RWPE2 (cell line): ENCODE data around the gene UGP2.

Experiments used
- ATAC-seq: fragments of 200-7000 bp; cut with Tn5 transposase; 3 replicates; pipeline ENCODE4 v1.9.1; 2021; ENCODE audit warnings: low read depth
- DNase-seq: peaks from one replicate; pipeline ENCODE4 v3.0.0-alpha.2; 2020; ENCODE audit warnings: low spot score
- H3K27ac ChIP-seq: fragments of 450-650 bp; 2 replicates; pipeline ENCODE4 v1.5.1; 2017; ENCODE audit warnings: mild to moderate bottlenecking; ENCODE audit not compliant: poor library complexity, severe bottlenecking
- H3K27me3 ChIP-seq: fragments of 250-450 bp; sonication (Bioruptor Pico); 2 replicates; pipeline ENCODE4 v1.5.1; 2021; ENCODE audit warnings: mild to moderate bottlenecking, moderate library complexity; ENCODE audit not compliant: insufficient read depth, poor library complexity, severe bottlenecking
- H3K36me3 ChIP-seq: fragments of 250-450 bp; sonication (Bioruptor Pico); 2 replicates; pipeline ENCODE4 v1.5.1; 2020; ENCODE audit warnings: low read depth, mild to moderate bottlenecking, moderate library complexity
- H3K4me1 ChIP-seq: fragments of 250-450 bp; sonication (Bioruptor Pico); 2 replicates; pipeline ENCODE4 v1.5.1; 2021; ENCODE audit warnings: mild to moderate bottlenecking, moderate library complexity; ENCODE audit not compliant: insufficient read depth, poor library complexity, severe bottlenecking
- H3K4me3 ChIP-seq: fragments of 250-450 bp; sonication (Bioruptor Pico); 2 replicates; pipeline ENCODE4 v1.5.1; 2021; ENCODE audit warnings: mild to moderate bottlenecking, moderate library complexity; ENCODE audit not compliant: severe bottlenecking
- H3K9me3 ChIP-seq: fragments of 250-450 bp; sonication (Bioruptor Pico); 2 replicates; pipeline ENCODE4 v1.5.1; 2021; ENCODE audit warnings: mild to moderate bottlenecking, moderate library complexity; ENCODE audit not compliant: severe bottlenecking
- CTCF ChIP-seq: fragments of 450-650 bp; IDR thresholded peaks from one replicate; pipeline ENCODE4 v1.5.1; 2017; ENCODE audit warnings: mild to moderate bottlenecking, moderate library complexity; ENCODE audit not compliant: poor library complexity, severe bottlenecking

Gene UGP2

DNA sequence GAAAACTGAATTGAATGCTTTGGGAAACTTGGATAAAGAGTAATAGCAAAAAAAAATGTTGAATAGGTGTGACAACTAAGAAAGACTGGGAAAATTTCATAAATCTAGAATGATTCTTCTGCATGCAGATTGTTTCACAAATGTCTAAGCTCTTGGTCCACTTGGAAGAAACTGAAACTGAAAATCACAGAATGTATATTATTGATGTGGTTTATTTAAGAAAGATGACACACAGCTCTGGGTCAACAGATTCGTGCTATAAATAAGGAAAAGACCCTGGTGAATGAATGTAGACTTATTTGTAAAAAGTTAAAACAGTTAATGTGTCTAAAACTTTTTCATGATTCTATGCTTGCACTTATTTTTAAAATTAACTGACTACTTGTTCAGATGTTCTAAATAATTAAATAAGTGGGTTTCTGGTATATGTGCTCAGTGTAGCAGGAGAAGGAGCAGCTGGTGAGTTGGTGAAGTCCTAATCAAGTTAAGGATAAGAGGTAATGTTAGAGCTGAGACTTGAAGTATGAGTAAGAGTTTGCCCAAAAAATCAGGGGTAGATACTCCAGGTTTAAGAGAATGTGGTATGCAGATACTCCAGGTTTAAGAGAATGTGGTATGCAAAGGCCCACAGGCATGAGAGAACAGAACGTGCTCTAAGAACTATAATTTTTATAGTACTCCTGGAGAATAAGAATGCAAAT, 24.5 kb downstream of the UGP2 start:
- Histone ChIP-seq H3K4me3 (no peak overlapping the region), H3K36me3 (peaks cover 52% of the 10 kb centered on the region), H3K27me3 (no peaks in the 10 kb centered on the region), H3K4me1 (peaks cover 54% of the 10 kb centered on the region), H3K9me3 (no peaks in the 10 kb centered on the region), H3K27ac (peak overlapping the region; percentile 47)
- DNase-seq (no peak), ATAC-seq (no peak)
- TF ChIP-seq CTCF: no peak

DNA sequence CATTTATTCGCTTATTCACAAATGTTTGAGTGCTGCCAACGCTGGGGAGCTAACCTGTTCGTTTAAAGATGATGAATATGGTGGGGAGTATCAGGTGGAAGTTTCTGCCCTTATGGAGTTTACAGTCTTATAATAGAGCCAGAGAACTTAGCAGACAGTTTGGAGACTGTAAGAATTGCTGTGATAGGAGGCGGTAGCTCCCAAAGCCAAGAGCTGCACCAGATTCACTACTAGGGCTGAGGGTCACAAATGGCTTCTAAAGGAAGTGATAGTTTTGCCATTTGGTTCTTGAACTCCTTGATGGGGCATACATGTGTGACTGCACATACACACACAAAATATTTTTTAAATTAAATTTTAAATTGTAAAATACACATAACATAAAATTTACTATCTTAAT, 29.0 kb downstream of the UGP2 start:
- Histone ChIP-seq H3K9me3 (no peaks in the 10 kb centered on the region), H3K36me3 (peaks cover 45% of the 10 kb centered on the region), H3K4me3 (no peak overlapping the region), H3K27me3 (no peaks in the 10 kb centered on the region), H3K27ac (peak overlapping the region; percentile 31), H3K4me1 (peaks cover 41% of the 10 kb centered on the region)
- no peak for TF ChIP-seq CTCF
- no peak for ATAC-seq
- DNase-seq: no peak

GRCh38 chr2:63871864-63872263, 30.2 kb downstream of the UGP2 start:
- H3K27me3 ChIP-seq: no peaks in the 10 kb centered on the region
- DNase-seq (no peak), ATAC-seq (no peak)
- no peak for TF ChIP-seq CTCF
- H3K36me3 ChIP-seq: peaks cover 47% of the 10 kb centered on the region
- H3K27ac ChIP-seq: peak overlapping the region; percentile 31
- H3K4me3 ChIP-seq: no peak overlapping the region
- no peaks in the 10 kb centered on the region for H3K9me3 ChIP-seq
- peaks cover 33% of the 10 kb centered on the region for H3K4me1 ChIP-seq

- no peaks in the 10 kb centered on the region for H3K27me3 ChIP-seq
- TF ChIP-seq CTCF: no peak
- no peak overlapping the region for H3K4me3 ChIP-seq
- no peaks in the 10 kb centered on the region for H3K9me3 ChIP-seq
- DNase-seq: no peak
- H3K36me3 ChIP-seq: peaks cover 47% of the 10 kb centered on the region
- ATAC-seq: no peak
- H3K4me1 ChIP-seq: peaks cover 24% of the 10 kb centered on the region
- H3K27ac ChIP-seq: no peak overlapping the region
Observed at GRCh38 chr2:63872571-63873328, 31.1 kb downstream of the UGP2 start.
